ENCODE data around the gene CNIH3. TPM values are rescaled to one million over a fixed set of nuclear protein-coding genes. Genes with fewer than 3 reads are reported as not detected.
A peak's percentile ranks its signal among the peaks of the same experiment; 100 is the strongest.

CNIH3 gene
- total RNA-seq, 2 donors from 2014 or later = 1.1 to 1.8 TPM

- ATAC-seq = peak in 1 of 2 donors; percentile 54
Measured at GRCh38 chr1:224736619-224737352, 120.7 kb downstream of the CNIH3 start.

GRCh38 chr1:224737353-224737727, 121.2 kb downstream of the CNIH3 start:
- no peaks in the 10 kb centered on the region for H3K9me3 Mint-ChIP-seq
- no peak overlapping the region for H3K27ac Mint-ChIP-seq
- DNase-seq (ENCODE audit: low spot score in 2 of 2) (no peak), ATAC-seq (no peak)
- no peaks in the 10 kb centered on the region for H3K36me3 Mint-ChIP-seq

More at GRCh38 chr1:224736619-224737352, 120.7 kb downstream of the CNIH3 start:
- Mint-ChIP-seq H3K36me3 (no peaks in the 10 kb centered on the region), H3K27ac (no peak overlapping the region), H3K9me3 (no peaks in the 10 kb centered on the region)
- no peak for DNase-seq (ENCODE audit: low spot score in 2 of 2)

- Mint-ChIP-seq H3K9me3 (no peaks in the 10 kb centered on the region), H3K36me3 (no peaks in the 10 kb centered on the region), H3K27ac (peak overlapping the region in 1 of 2 donors; percentile 29)
- DNase-seq (ENCODE audit: low spot score in 2 of 2) (no peak), ATAC-seq (no peak)
Measured at GRCh38 chr1:224739303-224739996, 123.3 kb downstream of the CNIH3 start.

- H3K36me3 Mint-ChIP-seq = no peaks in the 10 kb centered on the region
- ATAC-seq (peak in 1 of 2 donors; percentile 53), DNase-seq (ENCODE audit: low spot score in 2 of 2) (no peak)
- no peaks in the 10 kb centered on the region for H3K9me3 Mint-ChIP-seq
- no peak overlapping the region for H3K27ac Mint-ChIP-seq
Measured at GRCh38 chr1:224739997-224740684, 124.0 kb downstream of the CNIH3 start.

- ATAC-seq (no peak), DNase-seq (ENCODE audit: low spot score in 2 of 2) (no peak)
- Mint-ChIP-seq H3K9me3 (no peaks in the 10 kb centered on the region), H3K27ac (no peak overlapping the region), H3K36me3 (no peaks in the 10 kb centered on the region)
Measured at GRCh38 chr1:224740685-224741052, 124.6 kb downstream of the CNIH3 start.

GRCh38 chr1:224742349-224742748, 126.2 kb downstream of the CNIH3 start:
- no peak for ATAC-seq
- H3K36me3 Mint-ChIP-seq = peaks cover 0 to 7% of the 10 kb centered on the region in 2 donors
- DNase-seq (ENCODE audit: low spot score in 2 of 2) = no peak
- no peak overlapping the region for H3K27ac Mint-ChIP-seq
- peaks cover 0 to 6% of the 10 kb centered on the region in 2 donors for H3K9me3 Mint-ChIP-seq

- Mint-ChIP-seq H3K36me3 (peaks cover 0 to 7% of the 10 kb centered on the region in 2 donors), H3K27ac (no peak overlapping the region), H3K9me3 (peaks cover 0 to 6% of the 10 kb centered on the region in 2 donors)
- ATAC-seq (no peak), DNase-seq (ENCODE audit: low spot score in 2 of 2) (no peak)
Measured at GRCh38 chr1:224743608-224744164, 127.6 kb downstream of the CNIH3 start.

- Mint-ChIP-seq H3K27ac (no peak overlapping the region), H3K9me3 (peaks cover 0 to 6% of the 10 kb centered on the region in 2 donors), H3K36me3 (peaks cover 0 to 7% of the 10 kb centered on the region in 2 donors)
- ATAC-seq (no peak), DNase-seq (ENCODE audit: low spot score in 2 of 2) (no peak)
Measured at GRCh38 chr1:224744521-224744920, 128.4 kb downstream of the CNIH3 start.

GRCh38 chr1:224745394-224745793, 129.3 kb downstream of the CNIH3 start:
- ATAC-seq (peak in 1 of 2 donors; percentile 46), DNase-seq (ENCODE audit: low spot score in 2 of 2) (no peak)
- Mint-ChIP-seq H3K9me3 (peaks cover 0 to 6% of the 10 kb centered on the region in 2 donors), H3K27ac (peak overlapping the region in 1 of 2 donors; percentile 86), H3K36me3 (peaks cover 0 to 7% of the 10 kb centered on the region in 2 donors)

- H3K27ac Mint-ChIP-seq = peak overlapping the region in 1 of 2 donors; percentile 23
- DNase-seq (ENCODE audit: low spot score in 2 of 2) (peak in 1 of 2 donors; percentile 27), ATAC-seq (peak; percentile 53 to 85)
- H3K36me3 Mint-ChIP-seq = peaks cover 0 to 7% of the 10 kb centered on the region in 2 donors
- H3K9me3 Mint-ChIP-seq = peaks cover 0 to 6% of the 10 kb centered on the region in 2 donors
Measured at GRCh38 chr1:224745924-224746323, 129.8 kb downstream of the CNIH3 start.

GRCh38 chr1:224747578-224747977, 131.5 kb downstream of the CNIH3 start:
- ATAC-seq (peak; percentile 38 to 53), DNase-seq (ENCODE audit: low spot score in 2 of 2) (peak in 1 of 2 donors; percentile 31)
- Mint-ChIP-seq H3K36me3 (peaks cover 0 to 7% of the 10 kb centered on the region in 2 donors), H3K9me3 (peaks cover 0 to 6% of the 10 kb centered on the region in 2 donors), H3K27ac (no peak overlapping the region)

- ATAC-seq (no peak), DNase-seq (ENCODE audit: low spot score in 2 of 2) (no peak)
- peaks cover 0 to 7% of the 10 kb centered on the region in 2 donors for H3K36me3 Mint-ChIP-seq
- H3K27ac Mint-ChIP-seq = no peak overlapping the region
- peaks cover 0 to 6% of the 10 kb centered on the region in 2 donors for H3K9me3 Mint-ChIP-seq
Measured at GRCh38 chr1:224749916-224750315, 133.8 kb downstream of the CNIH3 start.

GRCh38 chr1:224751624-224752311, 135.7 kb downstream of the CNIH3 start:
- peaks cover 0 to 3% of the 10 kb centered on the region in 2 donors for H3K36me3 Mint-ChIP-seq
- no peak overlapping the region for H3K27ac Mint-ChIP-seq
- ATAC-seq (no peak), DNase-seq (ENCODE audit: low spot score in 2 of 2) (no peak)
- peaks cover 0 to 3% of the 10 kb centered on the region in 2 donors for H3K9me3 Mint-ChIP-seq

- no peak for ATAC-seq
- peaks cover 2% of the 10 kb centered on the region in 2 donors for H3K36me3 Mint-ChIP-seq
- peaks cover under 1 to 2% of the 10 kb centered on the region in 2 donors for H3K9me3 Mint-ChIP-seq
- no peak overlapping the region for H3K27ac Mint-ChIP-seq
- no peak for DNase-seq (ENCODE audit: low spot score in 2 of 2)
Measured at GRCh38 chr1:224753491-224753890, 137.4 kb downstream of the CNIH3 start.

GRCh38 chr1:224755586-224755985, 139.5 kb downstream of the CNIH3 start:
- ATAC-seq = no peak
- DNase-seq (ENCODE audit: low spot score in 2 of 2) = no peak
- no peak overlapping the region for H3K27ac Mint-ChIP-seq
- H3K9me3 Mint-ChIP-seq = peaks cover 10 to 12% of the 10 kb centered on the region in 2 donors
- H3K36me3 Mint-ChIP-seq = peaks cover 11 to 12% of the 10 kb centered on the region in 2 donors

- H3K9me3 Mint-ChIP-seq = peaks cover 10 to 12% of the 10 kb centered on the region in 2 donors
- H3K36me3 Mint-ChIP-seq = peaks cover 11 to 12% of the 10 kb centered on the region in 2 donors
Measured at GRCh38 chr1:224757508-224757907, 141.4 kb downstream of the CNIH3 start.

More at GRCh38 chr1:224757508-224757907, 141.4 kb downstream of the CNIH3 start:
- H3K27ac Mint-ChIP-seq = no peak overlapping the region
- ATAC-seq (no peak), DNase-seq (ENCODE audit: low spot score in 2 of 2) (no peak)

Measured in activated naive CD4-positive, alpha-beta T cell treated with anti-CD3 and anti-CD28 coated beads, Interleukin-2, amount 50 U/mL, for 72 hours (primary cell).